HFFc6 (cell line): Measurements from ENCODE around the gene ANKRD22. TPM values are rescaled to one million over a fixed set of nuclear protein-coding genes. Genes with fewer than 3 reads are reported as not detected.

Source experiments
- DNase-seq: peaks from one replicate; pipeline ENCODE4 v3.0.0-alpha.2; 2018
- H3K27ac Mint-ChIP-seq: 2 replicates; pipeline ENCODE4 v1.8.0; 2020; ENCODE audit warnings: mild to moderate bottlenecking, mixed read lengths
- H3K27me3 Mint-ChIP-seq: 2 replicates; pipeline ENCODE4 v1.8.0; 2021; ENCODE audit warnings: mild to moderate bottlenecking, moderate library complexity, mixed read lengths; ENCODE audit not compliant: insufficient read depth
- H3K36me3 Mint-ChIP-seq: 2 replicates; pipeline ENCODE4 v1.8.0; 2021; ENCODE audit warnings: low read depth, mixed read lengths
- H3K4me1 Mint-ChIP-seq: 2 replicates; pipeline ENCODE4 v1.8.0; 2020; ENCODE audit warnings: low read depth, mixed read lengths
- H3K4me3 Mint-ChIP-seq: 2 replicates; pipeline ENCODE4 v1.8.0; 2020; ENCODE audit warnings: mild to moderate bottlenecking, moderate library complexity, mixed read lengths
- H3K9me3 Mint-ChIP-seq: 2 replicates; pipeline ENCODE4 v1.8.0; 2020; ENCODE audit warnings: mild to moderate bottlenecking, mixed read lengths
- total RNA-seq, 6 experiments: library from RNA; stranded (reverse); fragmentation: NEBNext Ultra II Directional; extraction: Animal tissue kit (Norgen Biotek cat#: 25700); gene quantifications; 2 replicates in 1 of 6; 3 replicates in 5 of 6; pipeline ENCODE4 v1.2.3, GENCODE V29; 2021
- TF ChIP-seq, protein P1 (sequence below): fragments of 200-600 bp; sonication (generic); IDR thresholded peaks from 2 replicates; pipeline ENCODE4 v1.5.0; 2021; ENCODE audit warnings: antibody characterized with exemption, mild to moderate bottlenecking

ANKRD22 gene
- total RNA-seq, 6 experiments from 2014 or later: not detected

DNA sequence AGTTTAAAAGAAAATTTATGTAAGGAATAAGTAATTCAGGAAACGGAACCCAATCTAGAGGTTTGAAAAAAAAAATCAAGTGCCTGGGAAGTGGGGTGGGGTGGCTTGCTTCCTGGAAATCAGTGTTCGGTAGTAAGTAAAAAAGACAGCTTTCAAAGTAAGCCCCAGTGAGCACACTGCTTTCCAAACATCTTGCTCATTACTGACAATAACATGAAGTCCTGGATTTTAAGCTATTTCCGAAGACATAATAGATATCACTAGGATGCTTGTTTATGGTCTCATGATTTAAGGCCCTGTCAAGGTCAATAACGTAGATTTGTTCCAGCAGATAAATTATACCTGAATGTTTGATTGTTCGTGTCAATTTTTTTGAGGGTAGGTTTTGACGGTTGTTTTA is 29.7 kb upstream of the ANKRD22 start:
- peak overlapping the region; percentile 95 for H3K27ac Mint-ChIP-seq

DNA sequence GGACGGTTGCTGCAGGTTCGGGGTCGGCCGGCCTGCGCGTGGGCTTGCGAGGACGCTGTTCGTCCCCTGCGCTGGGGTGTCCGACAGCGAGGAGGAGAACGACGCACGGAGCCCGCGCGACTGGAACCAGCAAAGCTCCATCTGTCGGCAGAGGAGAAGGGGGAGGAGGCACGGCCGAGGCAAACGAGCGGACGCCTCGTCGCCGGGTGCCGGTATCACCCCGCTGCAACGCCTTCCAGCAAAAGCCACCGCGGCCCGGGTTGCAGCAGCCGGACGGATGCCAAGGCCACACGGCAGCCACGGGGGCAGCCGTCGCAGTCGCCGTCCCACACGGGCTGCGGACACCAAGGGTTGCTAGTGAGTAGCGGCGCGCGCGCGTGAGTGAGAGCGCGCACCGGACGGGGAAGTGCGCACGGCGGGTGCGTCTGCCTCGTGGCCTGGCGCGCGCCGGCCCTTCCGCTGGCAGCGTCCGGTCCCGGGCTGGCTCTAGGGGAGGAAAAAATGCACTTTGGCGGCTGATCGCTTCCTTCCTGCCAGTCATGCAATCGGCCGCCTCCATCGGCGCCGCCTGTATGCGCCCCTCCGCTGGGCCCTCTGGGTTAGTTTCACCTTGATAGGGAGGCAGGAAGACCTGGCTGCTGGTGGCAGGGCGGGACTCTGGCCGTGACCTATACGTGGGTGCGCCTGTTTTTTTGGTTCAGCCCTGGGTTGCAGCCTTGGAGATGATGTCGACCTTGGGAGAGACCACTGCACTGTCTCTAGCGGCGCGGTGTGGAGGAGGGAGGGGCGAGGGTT is 28.8 kb upstream of the ANKRD22 start:
- H3K9me3 Mint-ChIP-seq: no peaks in the 10 kb centered on the region
- H3K36me3 Mint-ChIP-seq: peaks cover 42% of the 10 kb centered on the region
- H3K27ac Mint-ChIP-seq: peak overlapping the region; percentile 95
- H3K27me3 Mint-ChIP-seq: no peaks in the 10 kb centered on the region
- DNase-seq: peak; percentile 67
- peaks cover 61% of the 10 kb centered on the region for H3K4me1 Mint-ChIP-seq
- H3K4me3 Mint-ChIP-seq: peak overlapping the region; percentile 98
- TF ChIP-seq, protein P1, sequence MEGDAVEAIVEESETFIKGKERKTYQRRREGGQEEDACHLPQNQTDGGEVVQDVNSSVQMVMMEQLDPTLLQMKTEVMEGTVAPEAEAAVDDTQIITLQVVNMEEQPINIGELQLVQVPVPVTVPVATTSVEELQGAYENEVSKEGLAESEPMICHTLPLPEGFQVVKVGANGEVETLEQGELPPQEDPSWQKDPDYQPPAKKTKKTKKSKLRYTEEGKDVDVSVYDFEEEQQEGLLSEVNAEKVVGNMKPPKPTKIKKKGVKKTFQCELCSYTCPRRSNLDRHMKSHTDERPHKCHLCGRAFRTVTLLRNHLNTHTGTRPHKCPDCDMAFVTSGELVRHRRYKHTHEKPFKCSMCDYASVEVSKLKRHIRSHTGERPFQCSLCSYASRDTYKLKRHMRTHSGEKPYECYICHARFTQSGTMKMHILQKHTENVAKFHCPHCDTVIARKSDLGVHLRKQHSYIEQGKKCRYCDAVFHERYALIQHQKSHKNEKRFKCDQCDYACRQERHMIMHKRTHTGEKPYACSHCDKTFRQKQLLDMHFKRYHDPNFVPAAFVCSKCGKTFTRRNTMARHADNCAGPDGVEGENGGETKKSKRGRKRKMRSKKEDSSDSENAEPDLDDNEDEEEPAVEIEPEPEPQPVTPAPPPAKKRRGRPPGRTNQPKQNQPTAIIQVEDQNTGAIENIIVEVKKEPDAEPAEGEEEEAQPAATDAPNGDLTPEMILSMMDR: peak; percentile 52; the same call in 1 of the 2 replicates

More for the DNA sequence above, 29.7 kb upstream of the ANKRD22 start:
- TF ChIP-seq, protein P1: no peak
- Mint-ChIP-seq H3K27me3 (no peaks in the 10 kb centered on the region), H3K4me1 (peaks cover 70% of the 10 kb centered on the region), H3K9me3 (no peaks in the 10 kb centered on the region), H3K4me3 (peak overlapping the region; percentile 98), H3K36me3 (peaks cover 48% of the 10 kb centered on the region)
- no peak for DNase-seq

DNA sequence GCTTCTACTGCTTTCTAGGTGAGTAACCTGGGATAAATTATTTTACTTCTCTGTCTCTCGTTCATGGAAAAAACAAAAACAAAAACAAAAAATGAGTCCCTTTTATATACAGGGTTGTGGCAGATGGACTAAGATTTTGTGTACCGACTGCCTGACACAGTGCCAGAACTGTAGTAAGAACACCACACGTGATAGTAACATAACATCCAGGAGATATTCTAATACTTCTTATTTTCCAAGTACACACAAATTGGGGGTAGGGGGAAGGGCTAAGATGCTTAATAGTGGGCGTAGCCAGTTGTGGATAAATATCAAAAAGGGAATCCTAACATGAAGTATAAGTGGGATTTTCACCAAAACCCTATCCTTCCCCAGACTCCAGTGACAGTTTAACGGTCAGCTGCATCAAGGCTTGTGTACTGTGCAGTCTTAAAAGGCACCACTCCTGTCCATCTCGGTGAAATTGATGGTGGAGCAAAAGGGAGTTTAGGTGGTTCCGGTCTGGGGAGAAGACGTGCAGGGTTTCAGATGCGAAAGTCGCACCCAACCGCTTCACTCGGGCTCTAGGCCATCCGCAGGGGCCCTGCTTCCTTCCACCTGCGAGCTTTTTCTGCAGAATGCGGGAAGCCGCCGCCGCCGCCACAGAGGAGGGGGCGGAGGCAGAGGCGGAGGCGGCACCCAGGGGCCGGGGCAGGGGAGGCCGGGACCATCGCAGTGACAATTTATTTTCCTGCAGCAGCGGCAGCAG is 28.1 kb upstream of the ANKRD22 start, which contains the start of gene STAMBPL1:
Gene STAMBPL1 (plus strand): TSS at position 712 of the 748 bp plus-strand sequence. CDS start 21,464 bp downstream, outside the sequence.
- peaks cover 54% of the 10 kb centered on the region for H3K4me1 Mint-ChIP-seq
- peak within 1 kb of the TSS; percentile 98 for H3K4me3 Mint-ChIP-seq
- no peak for DNase-seq
- no peaks in the 10 kb centered on the region for H3K27me3 Mint-ChIP-seq
- TF ChIP-seq, protein P1: no peak
- H3K9me3 Mint-ChIP-seq: no peaks in the 10 kb centered on the region
- peak within 1 kb of the TSS; percentile 95 for H3K27ac Mint-ChIP-seq
- peaks cover 37% of the 10 kb centered on the region for H3K36me3 Mint-ChIP-seq

DNA sequence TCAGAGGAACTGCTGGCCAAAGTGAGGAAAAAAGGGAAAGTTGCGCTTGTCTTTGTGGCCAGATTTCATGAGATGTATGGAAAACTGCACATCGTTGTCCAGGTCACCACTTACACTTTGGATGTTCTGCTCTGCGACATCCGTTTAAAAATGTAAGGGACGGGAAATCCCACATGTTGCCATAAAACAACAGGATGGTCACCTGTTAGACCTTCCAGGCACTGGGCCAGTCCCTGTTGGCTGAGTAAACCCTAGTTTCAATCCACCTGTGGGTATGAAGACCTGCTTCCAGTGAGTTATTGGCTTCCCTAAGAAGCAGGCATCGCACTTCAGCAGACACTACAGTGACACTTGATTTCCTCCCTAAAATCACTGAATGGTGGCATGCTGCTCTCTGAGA is 25.7 kb upstream of the ANKRD22 start:
- H3K4me3 Mint-ChIP-seq: no peak overlapping the region
- no peak for DNase-seq
- H3K27me3 Mint-ChIP-seq: no peaks in the 10 kb centered on the region
- H3K4me1 Mint-ChIP-seq: peaks cover 32% of the 10 kb centered on the region
- no peaks in the 10 kb centered on the region for H3K9me3 Mint-ChIP-seq
- H3K27ac Mint-ChIP-seq: no peak overlapping the region
- peaks cover 23% of the 10 kb centered on the region for H3K36me3 Mint-ChIP-seq
- TF ChIP-seq, protein P1: no peak

DNA sequence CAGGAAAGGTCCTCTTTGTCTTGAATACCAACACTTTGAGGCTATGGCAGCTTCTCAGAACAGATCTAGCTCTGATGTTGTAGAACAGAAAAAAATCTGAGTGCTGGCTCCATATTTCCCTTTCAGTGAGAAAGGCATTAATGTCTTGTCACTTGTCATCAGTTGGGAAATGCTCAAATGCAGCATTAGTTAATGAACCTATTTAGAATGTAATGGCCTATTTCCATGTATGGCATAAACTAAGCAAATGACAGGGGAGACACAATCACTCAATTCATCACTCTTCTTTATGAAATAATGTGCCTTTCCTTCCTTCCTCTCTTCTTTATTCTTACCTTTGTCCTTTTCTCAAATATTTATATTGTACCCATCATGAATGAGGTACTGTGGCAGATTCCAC is 23.4 kb upstream of the ANKRD22 start:
- peaks cover 20% of the 10 kb centered on the region for H3K4me1 Mint-ChIP-seq
- no peaks in the 10 kb centered on the region for H3K9me3 Mint-ChIP-seq
- H3K27me3 Mint-ChIP-seq: peaks cover 2% of the 10 kb centered on the region; the same call in 1 of the 2 replicates
- H3K36me3 Mint-ChIP-seq: 0 out of 2 replicates have a peak, but pooled peaks cover 7% of the 10 kb centered on the region
- no peak overlapping the region for H3K27ac Mint-ChIP-seq
- TF ChIP-seq, protein P1: no peak
- no peak for DNase-seq
- H3K4me3 Mint-ChIP-seq: no peak overlapping the region
